ENCODE results near the gene ADAMTSL2.
A peak's percentile ranks its signal among the peaks of the same experiment; 100 is the strongest.

Gene ADAMTSL2

DNA sequence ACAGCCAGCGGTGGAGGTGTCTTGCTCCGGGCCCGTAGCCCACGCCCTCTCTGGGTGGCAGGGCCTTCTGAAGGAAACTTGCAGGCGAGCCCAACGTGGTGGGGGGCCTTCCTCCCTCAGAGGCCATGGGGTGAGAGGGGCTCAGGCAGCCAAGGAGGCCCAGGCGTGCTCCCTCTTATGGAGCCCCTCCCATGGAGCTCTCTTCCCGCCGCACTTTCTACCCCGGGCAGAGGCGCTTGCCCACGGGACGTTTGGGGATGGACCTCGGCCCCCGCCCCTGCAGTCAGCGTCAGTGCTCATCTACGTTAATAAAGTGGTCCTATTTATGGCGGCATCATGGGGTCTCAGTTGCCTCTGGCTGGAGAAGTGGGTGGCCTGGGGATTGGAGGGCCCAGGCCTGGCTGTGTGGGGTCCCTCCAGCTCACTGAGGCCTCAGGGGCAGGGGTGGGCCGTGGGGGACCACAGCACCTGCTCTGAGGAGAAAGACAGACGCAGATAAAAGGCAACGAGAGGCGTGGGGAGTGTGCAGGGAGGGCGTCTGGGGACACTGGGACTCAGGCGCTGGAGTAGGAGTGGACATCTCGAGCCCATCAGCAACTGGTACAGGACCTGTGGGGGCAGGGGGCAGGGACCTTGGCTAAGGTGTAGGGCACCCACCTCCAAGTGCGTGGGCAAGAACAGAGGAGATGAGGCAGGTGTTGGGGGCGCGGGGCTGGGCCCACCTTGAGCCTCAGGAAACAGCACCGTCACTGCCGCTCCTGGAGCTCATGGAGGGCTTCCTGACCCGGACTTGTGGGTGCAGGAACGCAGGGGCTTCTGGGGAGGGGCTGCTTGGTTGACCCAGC lies 40.9 kb downstream of the ADAMTSL2 start:
- DNase-seq (ENCODE audit: low read depth, low spot score) = no peak

DNA sequence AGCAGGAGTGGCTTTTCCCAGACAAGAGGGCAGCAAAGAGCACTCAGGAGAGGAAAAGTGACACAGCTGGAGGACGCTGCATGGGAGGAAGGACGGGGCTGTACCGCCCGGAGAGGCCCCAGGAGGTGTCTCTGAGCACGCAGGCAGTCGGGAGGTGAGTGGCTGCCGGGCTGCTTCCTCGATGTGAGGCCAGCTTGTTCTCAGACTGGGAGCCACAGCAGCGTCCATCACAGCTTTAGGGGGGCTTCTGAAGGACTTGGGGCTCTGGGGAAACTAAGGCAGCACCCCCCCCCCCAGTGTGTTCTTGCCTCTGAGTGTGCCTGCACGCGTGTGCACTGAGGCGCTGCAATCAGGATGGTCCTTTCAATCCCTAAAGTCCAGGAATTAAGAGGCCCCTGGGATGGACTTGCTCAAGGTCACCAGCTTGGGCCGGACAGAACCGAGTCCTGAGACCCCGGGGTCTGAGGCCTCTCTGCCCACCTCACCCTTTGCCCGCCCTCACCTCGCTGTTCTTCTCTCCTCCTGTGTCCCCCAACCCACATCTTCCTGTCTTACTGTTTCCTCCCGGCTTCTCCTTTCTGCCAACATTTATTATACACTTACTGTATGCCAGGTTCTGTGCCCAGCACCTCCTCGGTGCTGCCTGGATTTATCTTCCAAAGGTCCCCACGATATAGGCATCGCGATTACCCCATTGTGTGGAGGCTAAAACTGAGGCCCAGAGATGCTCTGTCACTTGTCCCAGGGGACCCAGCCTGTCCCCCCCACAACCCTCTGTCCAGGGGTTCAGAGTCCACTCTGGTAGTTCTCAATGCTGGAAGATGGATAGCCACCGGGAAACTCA lies 41.7 kb downstream of the ADAMTSL2 start:
- DNase-seq (ENCODE audit: low read depth, low spot score) = no peak

DNA sequence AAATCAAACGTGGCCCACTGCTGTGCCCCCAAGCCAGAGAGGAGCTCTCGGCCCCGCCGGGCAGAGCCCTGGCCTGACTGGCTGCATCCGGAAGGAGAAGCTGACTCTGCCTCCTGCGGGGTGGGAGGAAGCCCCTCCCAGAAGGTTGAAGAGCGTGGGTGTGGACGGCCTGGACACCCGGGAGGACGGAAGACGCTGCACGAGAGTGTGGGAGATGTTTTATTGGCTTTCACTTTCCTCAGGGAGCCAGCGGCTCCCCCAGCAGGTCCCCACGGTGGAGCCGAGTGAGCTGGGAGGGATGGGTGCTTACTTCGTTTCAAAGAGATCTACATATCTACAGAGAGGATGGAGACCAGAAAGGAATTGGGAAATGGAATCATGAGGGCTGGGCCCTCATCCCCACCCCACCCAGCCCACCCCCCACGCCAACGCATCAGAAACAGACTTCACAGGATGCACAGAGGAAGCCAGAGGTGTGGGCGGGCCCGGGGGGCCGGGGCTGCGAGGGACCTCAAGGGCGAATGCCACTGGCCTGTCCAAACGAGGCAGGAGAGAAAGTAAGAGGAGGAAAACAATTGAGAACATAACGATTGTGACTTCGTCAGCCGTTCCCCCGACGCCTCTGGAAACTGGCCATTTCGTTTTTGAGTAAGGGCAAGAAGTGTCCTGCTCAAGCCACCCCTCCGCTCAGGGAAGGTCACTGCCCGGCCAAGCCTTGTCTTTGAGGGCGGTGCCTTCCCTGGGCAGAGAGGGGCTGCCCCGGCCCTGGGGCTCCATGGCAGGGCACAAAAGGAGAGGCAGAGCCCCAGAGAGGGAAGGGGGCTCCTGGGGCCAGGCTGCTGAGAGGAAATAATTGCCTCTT lies 42.6 kb downstream of the ADAMTSL2 start:
- DNase-seq (ENCODE audit: low read depth, low spot score) = no peak

DNA sequence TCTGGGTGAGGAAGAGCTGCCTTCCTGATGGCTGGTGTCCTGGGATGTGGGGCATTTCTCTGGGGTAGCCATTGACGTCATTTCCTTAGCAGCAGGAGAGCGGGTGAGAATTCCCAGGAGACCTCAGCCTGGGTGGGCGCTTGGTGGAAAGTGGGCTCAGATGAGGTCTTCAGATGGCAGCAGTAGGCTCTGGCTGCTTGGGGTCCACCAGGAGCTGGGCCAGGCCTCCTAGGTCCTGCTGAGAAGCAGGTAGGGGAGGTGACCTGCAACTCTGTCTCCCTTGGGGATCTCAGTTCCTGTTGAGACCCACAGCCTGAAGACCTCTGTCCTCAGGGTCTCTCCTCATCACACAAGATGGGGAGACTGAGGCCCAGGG lies 43.2 kb downstream of the ADAMTSL2 start:
- no peak for DNase-seq (ENCODE audit: low read depth, low spot score)

DNA sequence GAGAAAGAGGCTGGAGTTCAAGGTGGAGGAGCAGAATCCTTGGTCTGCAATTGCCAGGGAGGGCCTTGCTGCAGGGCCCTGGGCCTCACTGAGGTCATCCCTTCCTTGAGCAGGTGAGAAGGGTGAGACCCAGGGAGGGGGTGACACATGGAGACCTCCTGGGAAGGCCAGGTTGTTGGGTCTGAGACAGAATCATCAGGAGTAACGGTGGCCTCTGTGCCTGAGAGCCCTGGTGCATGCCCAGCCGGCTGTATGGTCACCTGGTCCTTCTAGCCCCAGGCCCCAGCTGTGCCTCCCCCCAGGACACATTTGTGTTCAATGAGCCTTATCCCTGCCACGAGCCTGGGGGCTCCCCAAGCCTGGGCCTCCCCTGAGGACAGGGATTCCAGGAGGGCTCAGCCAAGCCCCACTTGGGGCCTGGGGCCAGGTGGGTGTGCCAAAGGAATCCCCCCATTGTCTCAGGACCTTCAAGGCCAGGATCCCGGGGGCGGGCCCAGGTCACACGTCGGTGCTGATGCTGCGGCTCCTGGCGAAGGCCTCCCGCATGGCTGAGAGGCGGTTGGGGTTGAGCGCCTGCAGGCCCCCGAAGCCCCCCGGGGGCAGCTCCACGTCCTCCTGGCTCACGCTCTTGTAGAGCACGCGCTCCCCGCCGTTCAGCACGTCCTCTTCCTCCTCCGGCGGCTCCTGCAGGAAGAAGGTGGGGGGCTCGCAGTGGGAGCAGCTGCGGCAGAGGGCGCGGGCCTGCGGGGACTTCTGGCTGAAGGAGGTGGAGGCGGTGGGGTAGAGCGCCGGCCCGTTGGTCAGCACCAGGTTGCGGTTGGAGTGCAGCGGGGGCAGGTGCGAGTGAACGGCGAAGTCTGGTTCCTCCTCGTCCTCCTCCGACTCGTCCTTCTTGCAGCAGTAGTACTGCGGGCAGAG lies 44.3 kb downstream of the ADAMTSL2 start:
- DNase-seq (ENCODE audit: low read depth, low spot score) = no peak

DNA sequence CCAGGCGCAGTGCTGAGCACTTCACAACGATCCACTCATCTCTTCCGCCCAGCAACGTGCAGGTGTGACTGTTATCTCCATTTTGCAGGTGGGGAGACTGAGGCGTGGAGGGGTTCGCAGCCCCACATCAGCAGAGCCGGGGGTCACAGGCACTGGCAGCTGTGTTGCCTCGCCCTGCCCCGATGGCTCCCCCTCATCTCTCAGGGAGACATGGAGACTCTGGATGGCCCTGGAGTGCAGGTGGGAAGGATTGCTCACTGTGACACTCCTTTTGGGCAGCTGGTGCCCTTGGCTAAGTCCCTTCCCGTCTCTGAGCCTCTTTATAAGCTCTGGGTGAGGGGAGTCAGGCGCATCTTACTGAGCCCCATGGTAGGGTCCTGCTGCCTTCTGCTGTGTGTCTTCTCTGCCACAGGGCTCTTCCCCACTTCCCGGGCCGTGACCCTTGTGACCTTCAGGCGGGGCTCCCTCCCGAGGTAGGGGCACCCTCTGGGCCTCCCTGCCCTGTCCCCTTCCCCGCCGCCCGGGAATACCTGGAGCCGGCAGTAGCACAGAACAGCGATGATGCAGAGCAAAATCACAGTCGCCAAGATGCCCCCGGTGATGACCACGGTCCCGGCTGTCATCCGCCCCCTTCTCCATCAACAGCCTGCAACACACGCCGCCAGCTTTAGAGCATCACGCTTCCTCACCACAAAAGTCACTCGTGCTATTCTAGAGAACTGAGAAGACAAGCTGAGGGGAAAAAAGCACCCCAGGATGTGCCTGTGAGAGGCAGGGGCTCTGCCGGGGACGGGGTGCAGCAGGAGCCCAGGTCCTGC lies 45.3 kb downstream of the ADAMTSL2 start:
- no peak for DNase-seq (ENCODE audit: low read depth, low spot score)

DNA sequence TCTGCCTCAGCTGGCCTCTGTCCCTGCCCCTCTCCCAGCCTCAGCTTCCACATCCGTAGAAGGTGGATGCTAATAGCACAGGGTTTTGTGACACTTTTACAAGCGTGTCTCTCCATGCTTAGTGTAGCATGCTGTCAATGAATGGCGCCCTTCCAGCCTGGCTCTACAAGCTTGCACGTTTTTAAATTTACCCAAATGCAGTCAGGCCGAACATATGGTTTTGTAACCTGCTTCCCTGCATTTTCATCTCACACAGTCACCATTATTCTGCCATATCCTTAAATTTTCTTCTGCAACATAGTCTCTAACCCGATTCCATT lies 45.9 kb downstream of the ADAMTSL2 start:
- DNase-seq (ENCODE audit: low read depth, low spot score) = no peak

DNA sequence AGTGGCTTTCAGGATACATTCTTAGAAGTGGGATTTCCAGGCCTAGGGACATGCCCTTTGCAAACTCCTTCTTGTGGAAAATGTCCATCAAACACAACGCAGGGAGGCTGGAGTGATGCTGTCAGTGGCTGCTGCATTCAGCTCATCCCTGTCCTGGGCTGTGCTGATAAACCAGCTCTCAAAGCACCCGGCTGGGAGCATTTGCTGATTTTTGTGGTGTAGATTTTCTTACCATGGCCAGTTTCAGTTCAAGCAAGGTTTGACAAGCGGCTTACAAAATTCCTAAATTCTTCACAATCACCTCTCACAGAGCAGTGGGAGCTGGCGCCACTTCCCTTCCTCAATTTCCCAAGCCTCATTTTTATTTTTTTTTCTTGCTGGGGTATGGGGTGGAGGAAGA lies 46.5 kb downstream of the ADAMTSL2 start:
- DNase-seq (ENCODE audit: low read depth, low spot score) = no peak

DNA sequence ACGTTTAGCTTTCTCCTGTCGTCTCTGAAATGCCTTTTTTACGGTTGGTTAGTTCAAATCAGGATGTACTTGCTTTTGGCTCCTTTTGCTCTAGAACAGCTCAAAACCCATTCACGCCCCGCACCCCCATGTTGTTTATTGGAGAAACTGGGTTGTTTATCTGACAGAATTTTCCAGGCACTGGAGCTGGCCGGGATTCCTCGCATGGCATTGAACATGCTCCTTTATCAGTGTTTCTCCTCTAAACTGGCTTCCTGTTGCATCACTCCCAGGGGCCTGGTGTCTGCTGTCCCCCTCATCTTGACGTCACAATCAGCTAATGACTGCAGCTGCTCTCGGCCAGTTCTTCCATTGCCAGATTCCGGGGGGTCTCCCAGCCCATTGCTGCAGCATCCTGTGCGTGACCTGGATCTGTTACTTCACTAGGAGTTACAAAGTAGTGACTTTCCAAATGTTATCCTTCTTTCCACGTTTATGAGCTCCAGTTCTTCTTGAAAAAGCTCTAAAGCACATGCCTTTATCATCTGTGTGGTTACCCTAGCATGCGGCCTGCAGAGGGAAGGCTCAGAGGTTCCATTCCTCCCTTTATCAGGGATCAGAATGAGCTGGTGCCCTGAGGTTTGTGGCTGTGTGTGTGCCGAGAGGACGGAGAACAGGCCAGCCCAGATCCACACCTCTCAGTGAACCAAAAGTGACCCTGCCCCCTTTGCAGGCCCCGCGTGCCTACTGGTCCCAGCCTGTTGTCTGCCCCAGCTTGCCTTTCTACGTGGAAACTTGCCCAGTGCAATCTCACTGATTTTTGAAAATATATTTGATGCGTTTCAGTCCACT lies 47.2 kb downstream of the ADAMTSL2 start:
- no peak for DNase-seq (ENCODE audit: low read depth, low spot score)

DNA sequence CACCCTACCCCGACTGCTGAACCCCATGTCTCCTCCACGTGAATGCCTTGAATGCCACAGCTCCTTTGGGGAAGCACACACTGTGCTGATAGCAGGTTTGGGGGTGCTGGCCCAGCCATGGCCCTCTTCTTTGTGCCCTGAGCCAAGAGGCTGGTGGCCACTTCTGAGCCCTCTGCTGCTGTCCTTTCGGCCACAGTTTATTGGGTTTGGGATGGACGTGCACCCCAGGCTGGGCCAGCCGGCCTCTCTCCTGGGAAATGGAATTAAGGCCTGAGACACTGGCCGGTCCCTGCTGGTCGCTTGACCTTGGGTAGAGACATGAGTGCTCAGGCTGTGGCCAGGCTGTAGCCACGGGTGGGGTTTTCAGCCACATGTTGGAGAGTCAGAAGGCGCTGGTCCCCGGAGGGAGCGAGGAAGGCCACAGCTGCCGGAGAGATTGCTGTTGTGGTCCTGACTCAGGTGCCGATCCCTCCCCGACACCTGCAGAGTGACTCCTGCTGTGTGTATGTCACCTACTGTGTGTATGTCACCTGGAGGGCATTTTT lies 48.1 kb downstream of the ADAMTSL2 start:
- no peak for DNase-seq (ENCODE audit: low read depth, low spot score)

DNA sequence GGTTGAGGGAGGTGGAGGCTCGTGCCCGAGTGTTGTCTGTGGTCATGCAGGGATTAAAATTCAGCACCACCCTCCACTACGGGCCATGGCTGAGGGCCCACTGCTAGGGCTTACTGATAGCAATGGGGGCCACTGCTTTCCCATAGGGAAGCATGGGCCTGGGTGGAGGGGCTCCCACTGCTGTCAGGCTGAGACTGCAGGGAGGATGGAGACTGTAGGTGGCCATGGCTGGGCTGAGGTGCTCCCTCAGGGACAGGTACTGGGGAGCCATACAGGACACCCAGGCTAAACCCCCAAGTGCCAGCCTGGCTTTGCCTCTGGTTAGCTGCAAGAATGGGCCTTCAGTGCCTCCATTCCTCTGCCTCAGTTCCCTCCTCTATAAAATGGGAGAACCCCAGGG lies 48.6 kb downstream of the ADAMTSL2 start:
- DNase-seq (ENCODE audit: low read depth, low spot score) = no peak

DNA sequence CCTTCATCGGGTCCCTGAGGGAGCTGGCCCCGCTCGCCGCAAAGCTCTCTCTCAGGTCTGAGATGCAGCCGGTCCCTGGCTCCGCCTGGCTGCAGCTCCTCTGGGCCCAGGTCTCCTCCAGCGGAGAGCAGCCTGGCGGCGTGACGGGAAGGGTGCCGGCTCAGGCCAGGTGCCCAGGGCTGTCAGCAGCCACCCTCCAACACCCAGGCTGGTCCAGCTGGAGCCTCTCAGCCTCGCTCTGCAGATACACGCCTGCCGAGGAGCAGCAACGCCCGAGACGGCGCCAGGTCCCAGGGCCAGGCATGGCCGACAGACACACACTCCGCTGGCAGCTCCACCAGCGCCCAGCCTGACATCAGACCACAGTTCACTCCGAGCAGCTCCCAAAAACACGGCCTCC lies 49.1 kb downstream of the ADAMTSL2 start:
- no peak for DNase-seq (ENCODE audit: low read depth, low spot score)

DNA sequence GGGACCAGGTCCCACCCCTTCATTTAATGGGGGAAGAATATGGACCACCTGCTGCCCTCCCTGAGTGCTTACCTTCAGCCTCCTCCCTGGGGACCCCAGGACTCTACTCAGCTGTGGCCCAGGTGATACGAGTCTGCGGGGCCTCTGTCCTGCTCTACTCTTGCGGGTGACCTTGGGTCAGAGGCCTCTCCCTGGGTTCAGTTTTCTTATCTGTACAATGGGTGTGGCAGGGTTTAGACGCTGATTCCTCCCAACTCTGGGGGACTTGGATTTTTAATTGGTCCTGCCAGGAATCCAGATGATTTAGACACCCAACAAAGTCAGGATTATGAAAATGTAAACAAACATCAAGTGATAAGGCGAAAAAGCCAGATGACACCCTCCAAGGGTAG lies 49.7 kb downstream of the ADAMTSL2 start:
- no peak for DNase-seq (ENCODE audit: low read depth, low spot score)

DNA sequence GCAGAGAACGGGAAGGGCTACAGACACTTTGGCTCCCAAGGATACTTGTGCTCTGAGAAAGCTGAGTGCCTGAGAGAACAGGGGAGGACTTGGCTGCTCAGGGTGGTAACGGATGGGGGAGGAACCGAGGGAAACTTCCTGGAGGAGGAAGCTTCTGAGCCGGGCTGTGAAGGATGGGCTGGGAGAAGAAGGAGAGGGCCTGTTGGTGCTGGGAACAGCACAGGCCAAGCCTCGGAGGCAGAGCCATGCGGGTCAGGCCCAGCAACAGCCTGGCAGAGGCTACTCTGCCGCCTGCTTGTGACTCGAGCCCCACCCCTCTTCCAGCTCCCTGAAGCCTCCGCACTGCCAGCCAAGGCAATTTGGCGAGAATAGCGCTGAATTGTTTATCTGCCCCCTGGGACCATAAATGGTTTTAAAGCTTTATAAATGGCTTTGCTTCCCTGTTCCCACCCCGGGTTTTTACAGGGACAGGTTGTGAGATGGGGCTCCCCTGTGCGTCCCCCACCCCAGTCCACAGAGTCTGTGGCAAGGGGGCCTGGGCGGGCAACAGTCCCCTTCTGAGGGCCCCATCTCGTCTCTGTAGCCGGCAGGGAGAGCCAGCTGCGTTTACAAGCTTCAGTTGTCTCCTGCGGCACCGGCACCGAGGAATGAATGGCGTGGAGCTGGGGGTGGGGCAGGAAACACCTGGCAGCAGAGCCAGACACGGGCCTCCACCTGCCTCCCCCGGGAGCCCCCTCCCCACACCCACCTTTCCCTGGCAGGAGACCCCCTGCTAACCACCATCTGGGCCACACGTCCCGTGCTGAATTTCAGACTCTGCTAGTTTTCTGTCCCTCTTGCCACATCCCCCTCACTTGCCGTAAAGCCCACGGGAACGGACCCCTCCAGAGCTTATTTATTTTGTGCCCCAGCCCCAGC lies 50.3 kb downstream of the ADAMTSL2 start:
- DNase-seq (ENCODE audit: low read depth, low spot score) = peak; percentile 16

DNA sequence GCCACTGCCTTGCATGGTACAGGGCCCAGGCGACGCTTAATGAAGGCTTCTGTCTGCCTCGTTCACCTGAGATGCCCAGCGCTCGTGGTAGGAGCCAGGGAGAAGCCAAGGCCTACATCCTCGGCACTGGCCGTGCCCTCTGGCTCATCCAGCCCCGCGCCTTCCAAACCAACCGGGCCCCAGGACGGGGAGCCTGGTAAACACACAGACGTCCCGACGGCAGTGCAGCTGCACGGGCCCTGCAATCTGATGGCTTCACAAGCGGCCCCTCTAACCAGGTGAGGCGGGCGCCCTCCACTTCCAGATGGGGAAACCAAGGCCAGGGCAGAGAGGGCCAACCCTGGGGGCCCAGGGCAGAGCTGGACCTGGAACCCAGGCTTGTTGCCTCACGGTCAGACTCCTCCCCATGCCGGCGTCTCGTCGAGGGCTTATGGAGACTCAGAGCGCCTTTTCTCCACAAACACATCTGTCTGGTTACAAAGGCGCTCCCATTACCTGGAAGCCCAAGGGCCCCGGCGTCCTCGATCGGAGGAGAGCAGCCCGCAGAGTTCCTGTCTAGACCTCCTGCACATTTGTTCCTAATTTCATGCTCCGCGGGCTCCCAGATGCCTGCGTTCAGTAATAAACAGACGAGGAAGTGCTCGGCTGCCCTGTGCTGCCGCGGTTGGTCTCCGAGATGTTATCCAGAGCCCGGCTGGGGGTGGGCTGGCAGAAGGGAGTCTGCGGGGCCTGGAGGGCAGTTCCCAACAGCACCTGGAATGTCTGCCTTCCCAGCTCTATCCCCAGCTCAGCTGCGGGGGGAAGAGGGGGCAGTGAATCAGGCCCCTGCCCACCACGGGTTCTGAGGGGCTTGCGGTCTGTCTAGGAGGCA lies 51.2 kb downstream of the ADAMTSL2 start:
- DNase-seq (ENCODE audit: low read depth, low spot score) = no peak

DNA sequence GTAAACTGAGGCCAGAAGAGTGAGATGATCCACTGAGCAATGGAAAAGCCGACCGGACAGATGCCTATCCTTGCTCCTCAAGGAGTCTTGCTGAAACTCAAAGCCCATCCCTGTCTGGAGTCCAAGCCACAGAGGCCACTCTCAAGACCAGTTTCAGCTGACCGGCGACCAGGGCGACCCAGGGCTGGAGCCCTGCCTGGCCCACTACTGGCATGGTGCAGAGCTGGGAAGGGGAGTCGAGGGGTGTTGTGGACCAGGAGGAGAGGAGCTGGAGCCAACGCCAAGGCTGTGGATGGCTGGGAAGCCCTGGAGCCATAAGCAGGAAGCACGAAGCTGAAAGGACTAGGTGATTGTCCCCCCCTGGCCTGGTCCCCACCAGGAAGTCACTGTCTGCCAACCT lies 52.5 kb downstream of the ADAMTSL2 start:
- DNase-seq (ENCODE audit: low read depth, low spot score) = no peak

DNA sequence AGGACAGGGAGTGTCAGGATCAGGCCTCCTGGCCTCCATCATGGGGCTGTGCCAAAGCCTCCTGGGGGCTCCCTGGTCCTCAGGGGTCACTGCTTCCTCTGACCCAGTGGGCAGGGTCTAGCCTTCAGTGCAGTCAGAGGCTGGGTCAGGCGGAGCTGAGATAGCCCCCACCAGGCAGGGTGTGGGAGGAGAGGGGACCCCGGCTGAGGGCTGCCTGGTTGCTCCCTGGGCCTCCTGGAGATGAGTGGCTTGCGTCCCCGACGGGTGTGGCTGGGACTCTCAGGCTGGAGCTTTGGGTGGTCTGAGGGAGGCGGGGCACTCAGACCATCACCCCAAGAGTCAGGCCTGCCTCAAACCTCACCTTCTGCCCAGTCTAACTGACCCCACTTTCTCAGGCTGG lies 53.0 kb downstream of the ADAMTSL2 start:
- no peak for DNase-seq (ENCODE audit: low read depth, low spot score)
